BJ (cell line): Measurements from ENCODE around the gene FAM168A. TPM values are rescaled to one million over a fixed set of nuclear protein-coding genes. Genes with fewer than 3 reads are reported as not detected.

Experiments
- CTCF ChIA-PET: fragments of 350-600 bp; formaldehyde crosslinking; extraction: SDS; loops from one replicate; lab custom pipeline; 2021; ENCODE audit warnings: antibody characterized with exemption, inconsistent platforms; lab: Yijun Ruan, JAX
- POLR2A ChIA-PET: fragments of 300-600 bp; sonication (Branson Sonifier 250); formaldehyde crosslinking; extraction: SDS; loops from one replicate; lab custom pipeline; 2021; ENCODE audit warnings: antibody characterized with exemption; lab: Charles Lee
- DNase-seq: peaks from one replicate; pipeline ENCODE4 v3.0.0-alpha.2; 2011; ENCODE audit warnings: low read depth
- H3K27me3 ChIP-seq: 2 replicates; pipeline ENCODE4 v1.6.0; 2011; ENCODE audit warnings: low read length; ENCODE audit not compliant: control insufficient read depth, insufficient read depth
- H3K36me3 ChIP-seq: 2 replicates; pipeline ENCODE4 v1.5.1; 2011; ENCODE audit warnings: low read length; ENCODE audit not compliant: control insufficient read depth, insufficient read depth
- H3K4me3 ChIP-seq: 2 replicates; pipeline ENCODE4 v1.5.1; 2011; ENCODE audit warnings: low read depth, mild to moderate bottlenecking, control low read depth, low read length
- polyA plus RNA-seq: library from polyadenylated mRNA; depleted of rRNA; stranded (reverse); fragments of >200 nt; gene quantifications from 2 replicates; pipeline ENCODE4 v1.2.3, GENCODE V29; 2011
- TF ChIP-seq, protein P1 (sequence below): IDR thresholded peaks from 2 replicates; pipeline ENCODE4 v1.5.1; 2011; ENCODE audit warnings: low read depth, mild to moderate bottlenecking, control low read depth, inconsistent platforms, low read length, moderate library complexity; ENCODE audit not compliant: insufficient read depth

The FAM168A gene
- polyA plus RNA-seq, 1 experiment = 19.1 TPM

DNA sequence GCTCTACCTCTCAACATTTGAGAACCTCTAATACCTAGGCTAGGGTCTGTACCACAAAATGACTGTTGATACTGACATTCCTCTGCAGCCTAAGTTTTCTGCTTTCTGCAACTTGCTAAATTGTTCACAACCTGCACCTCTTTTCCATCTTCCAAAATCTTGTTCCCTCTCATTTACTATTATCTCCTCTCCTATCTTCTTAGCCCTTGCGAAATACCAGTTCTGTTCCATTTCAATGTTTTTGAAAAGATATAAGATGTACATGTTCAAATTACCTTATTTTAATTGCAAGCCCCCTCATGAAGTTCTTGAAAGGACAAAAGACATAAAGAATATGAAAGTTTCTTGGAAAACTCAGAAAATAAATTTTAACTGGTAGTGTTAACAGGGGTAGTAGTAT, 72.3 kb downstream of the FAM168A start:
- no peak for DNase-seq

DNA sequence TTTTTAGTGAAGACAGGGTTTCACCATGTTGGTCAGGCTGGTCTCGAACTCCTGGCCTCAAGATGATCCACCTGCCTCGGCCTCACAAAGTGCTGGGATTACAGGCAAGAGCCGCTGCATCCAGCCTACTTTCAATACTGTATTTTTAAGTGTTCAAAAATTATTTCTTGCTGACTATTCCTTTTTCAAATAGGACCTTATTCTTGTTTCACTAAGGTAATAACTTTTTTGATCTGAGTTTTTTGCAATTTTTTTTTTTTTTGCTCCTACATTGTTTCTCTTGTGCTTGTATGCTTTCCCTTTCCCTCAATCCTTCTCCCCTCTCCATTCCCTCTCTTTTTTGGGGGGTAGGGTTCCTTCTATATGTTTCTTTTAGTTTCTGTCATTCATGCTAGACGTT, 73.1 kb downstream of the FAM168A start:
- H3K4me3 ChIP-seq = no peak overlapping the region
- no peaks in the 10 kb centered on the region for H3K27me3 ChIP-seq
- no peak for DNase-seq
- no peaks in the 10 kb centered on the region for H3K36me3 ChIP-seq
- CTCF ChIA-PET = no interaction called here
- TF ChIP-seq, protein P1, sequence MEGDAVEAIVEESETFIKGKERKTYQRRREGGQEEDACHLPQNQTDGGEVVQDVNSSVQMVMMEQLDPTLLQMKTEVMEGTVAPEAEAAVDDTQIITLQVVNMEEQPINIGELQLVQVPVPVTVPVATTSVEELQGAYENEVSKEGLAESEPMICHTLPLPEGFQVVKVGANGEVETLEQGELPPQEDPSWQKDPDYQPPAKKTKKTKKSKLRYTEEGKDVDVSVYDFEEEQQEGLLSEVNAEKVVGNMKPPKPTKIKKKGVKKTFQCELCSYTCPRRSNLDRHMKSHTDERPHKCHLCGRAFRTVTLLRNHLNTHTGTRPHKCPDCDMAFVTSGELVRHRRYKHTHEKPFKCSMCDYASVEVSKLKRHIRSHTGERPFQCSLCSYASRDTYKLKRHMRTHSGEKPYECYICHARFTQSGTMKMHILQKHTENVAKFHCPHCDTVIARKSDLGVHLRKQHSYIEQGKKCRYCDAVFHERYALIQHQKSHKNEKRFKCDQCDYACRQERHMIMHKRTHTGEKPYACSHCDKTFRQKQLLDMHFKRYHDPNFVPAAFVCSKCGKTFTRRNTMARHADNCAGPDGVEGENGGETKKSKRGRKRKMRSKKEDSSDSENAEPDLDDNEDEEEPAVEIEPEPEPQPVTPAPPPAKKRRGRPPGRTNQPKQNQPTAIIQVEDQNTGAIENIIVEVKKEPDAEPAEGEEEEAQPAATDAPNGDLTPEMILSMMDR = no peak
- POLR2A ChIA-PET = no interaction called here

More for the DNA sequence above, 72.3 kb downstream of the FAM168A start:
- ChIA-PET CTCF (no interaction called here), POLR2A (no interaction called here)
- TF ChIP-seq, protein P1 = no peak
- H3K4me3 ChIP-seq = no peak overlapping the region
- no peaks in the 10 kb centered on the region for H3K27me3 ChIP-seq
- no peaks in the 10 kb centered on the region for H3K36me3 ChIP-seq

DNA sequence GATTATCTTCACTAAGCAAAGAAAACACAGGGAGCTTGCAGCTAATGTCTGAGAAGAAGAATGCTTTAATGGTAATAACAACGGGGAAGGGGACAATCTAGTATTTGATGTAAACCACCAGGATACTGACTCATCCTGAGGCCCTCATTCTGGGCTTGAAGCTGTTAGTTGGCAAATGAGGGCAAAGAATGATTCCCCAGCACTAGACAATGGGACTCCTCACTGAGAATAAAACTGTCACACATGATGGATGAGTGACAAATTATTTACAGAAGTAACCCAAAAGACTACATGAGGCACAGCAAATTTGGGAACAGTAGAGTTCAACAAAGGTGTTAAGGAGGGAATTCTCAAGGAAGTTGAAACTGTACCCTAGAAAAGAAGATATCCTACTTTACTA, 76.3 kb downstream of the FAM168A start:
- DNase-seq = no peak
- H3K4me3 ChIP-seq = no peak overlapping the region
- H3K36me3 ChIP-seq = no peaks in the 10 kb centered on the region
- no peaks in the 10 kb centered on the region for H3K27me3 ChIP-seq
- CTCF ChIA-PET = no interaction called here
- TF ChIP-seq, protein P1 = no peak
- POLR2A ChIA-PET = no interaction called here

DNA sequence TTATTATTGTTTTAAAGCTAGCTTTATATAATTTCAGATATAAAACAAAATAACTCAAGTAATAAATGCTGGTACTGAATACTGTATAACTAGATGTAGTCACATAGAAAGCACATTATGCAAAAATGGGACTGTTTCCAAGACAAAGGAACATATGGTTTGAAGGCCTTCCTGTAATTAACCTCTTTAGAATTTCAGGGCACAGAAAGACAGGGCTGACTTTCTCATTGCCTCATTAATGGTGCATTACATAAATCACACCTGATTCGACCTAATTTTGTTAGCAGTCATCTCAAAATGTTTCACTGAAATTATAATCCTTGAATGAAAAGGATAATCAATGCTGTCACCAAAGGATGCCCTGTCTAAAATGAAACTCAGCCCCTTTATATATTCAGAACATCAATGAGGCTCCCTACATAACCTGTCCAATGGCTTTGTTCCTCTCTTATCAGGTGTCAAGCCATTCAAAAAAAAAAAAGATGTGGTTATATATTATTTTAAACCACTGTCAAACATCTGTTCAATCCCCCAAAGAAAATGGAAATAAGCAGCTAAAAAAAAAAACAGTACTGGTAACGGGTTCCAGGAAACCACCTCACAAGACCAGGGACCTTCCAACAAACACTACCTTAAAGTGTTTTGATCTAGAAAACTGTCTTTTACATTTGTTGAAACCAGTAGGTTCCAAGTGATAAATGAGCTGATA, 77.4 kb downstream of the FAM168A start:
- H3K27me3 ChIP-seq = no peaks in the 10 kb centered on the region
- no peak for DNase-seq
- CTCF ChIA-PET = interaction anchor here (0.7 to 1.2 kb wide), 4 partner anchors 15 to 140 kb away, joined by 3 to 4 read pairs (median 3); no protein-coding TSS in a partner anchor
- H3K4me3 ChIP-seq = no peak overlapping the region
- TF ChIP-seq, protein P1 = no peak
- H3K36me3 ChIP-seq = no peaks in the 10 kb centered on the region
- POLR2A ChIA-PET = interaction anchor here (0.6 kb wide), 1 partner anchor 144 kb away, joined by 8 read pairs; no protein-coding TSS in a partner anchor

DNA sequence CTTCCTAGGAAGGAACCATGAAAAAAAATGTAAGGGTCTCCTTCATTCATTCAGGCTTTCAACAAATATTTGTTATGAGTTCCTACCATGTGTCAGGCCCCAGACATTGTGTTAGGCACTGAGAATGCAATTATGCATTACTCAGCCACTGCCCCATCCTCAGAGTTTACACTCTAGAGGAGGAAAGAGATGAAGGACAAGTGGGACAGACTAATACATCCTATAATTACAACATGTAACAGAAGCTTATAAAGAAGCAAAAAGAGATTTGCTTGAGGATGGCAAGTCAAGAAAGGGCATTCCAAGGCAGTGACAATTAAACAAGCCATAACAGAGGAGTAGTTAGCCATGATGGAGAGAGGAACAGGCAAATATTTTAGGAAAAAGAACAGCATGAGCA, 78.6 kb downstream of the FAM168A start:
- H3K36me3 ChIP-seq = no peaks in the 10 kb centered on the region

More for the DNA sequence above, 78.6 kb downstream of the FAM168A start:
- Histone ChIP-seq H3K27me3 (no peaks in the 10 kb centered on the region), H3K4me3 (no peak overlapping the region)
- no peak for DNase-seq
- POLR2A ChIA-PET = no interaction called here
- TF ChIP-seq, protein P1 = no peak
- CTCF ChIA-PET = interaction anchor here (1.1 kb wide), 1 partner anchor 141 kb away, joined by 3 read pairs; no protein-coding TSS in a partner anchor
